GM19452 (cell line): ENCODE results near the gene MNAT1.
A peak's percentile ranks its signal among the peaks of the same experiment; 100 is the strongest.

ENCODE experiments used
- ATAC-seq: cut with Tn5 transposase; IDR thresholded peaks from one replicate; pipeline ENCODE4 v1.9.1; 2021; ENCODE audit not compliant: unreplicated experiment

The MNAT1 gene

GRCh38 chr14:60956632-60957031, 222.1 kb downstream of the MNAT1 start:
- ATAC-seq: no peak

- no peak for ATAC-seq
Observed at GRCh38 chr14:60958146-60958545, 223.6 kb downstream of the MNAT1 start.

GRCh38 chr14:60963761-60964160, 229.2 kb downstream of the MNAT1 start:
- no peak for ATAC-seq

GRCh38 chr14:60964904-60965303, 230.3 kb downstream of the MNAT1 start:
- no peak for ATAC-seq

- ATAC-seq: no peak
Observed at GRCh38 chr14:60965402-60965801, 230.8 kb downstream of the MNAT1 start.

GRCh38 chr14:60968099-60968498, 233.5 kb downstream of the MNAT1 start:
- no peak for ATAC-seq

GRCh38 chr14:60968671-60969070, 234.1 kb downstream of the MNAT1 start:
- no peak for ATAC-seq

GRCh38 chr14:60970146-60970545, 235.6 kb downstream of the MNAT1 start:
- ATAC-seq: no peak

- no peak for ATAC-seq
Observed at GRCh38 chr14:60971271-60971670, 236.7 kb downstream of the MNAT1 start.

GRCh38 chr14:60972295-60972694, 237.7 kb downstream of the MNAT1 start:
- no peak for ATAC-seq

- ATAC-seq: no peak
Observed at GRCh38 chr14:60973070-60973469, 238.5 kb downstream of the MNAT1 start.

- ATAC-seq: no peak
Observed at GRCh38 chr14:60974090-60974651, 239.6 kb downstream of the MNAT1 start.

- no peak for ATAC-seq
Observed at GRCh38 chr14:60975551-60975950, 241.0 kb downstream of the MNAT1 start.

- no peak for ATAC-seq
Observed at GRCh38 chr14:60977847-60978246, 243.3 kb downstream of the MNAT1 start.

GRCh38 chr14:60980811-60981632, 246.5 kb downstream of the MNAT1 start, which contains the start of the genes SLC38A6 and TRMT5:
Gene SLC38A6, plus strand, starts transcription at chr14:60981245. Its CDS starts 33 bp downstream, at chr14:60981278.
Gene TRMT5, minus strand, starts transcription at chr14:60981079. Its CDS starts 106 bp downstream, at chr14:60980973.
- peak; percentile 87 for ATAC-seq

GRCh38 chr14:60981633-60982455, 247.3 kb downstream of the MNAT1 start:
- ATAC-seq: no peak

- no peak for ATAC-seq
Observed at GRCh38 chr14:60984196-60984595, 249.6 kb downstream of the MNAT1 start.

GRCh38 chr14:60986500-60986899, 251.9 kb downstream of the MNAT1 start:
- ATAC-seq: no peak

GRCh38 chr14:60989599-60989998, 255.0 kb downstream of the MNAT1 start:
- ATAC-seq: no peak

GRCh38 chr14:60998617-60999016, 264.1 kb downstream of the MNAT1 start:
- no peak for ATAC-seq

GRCh38 chr14:60999536-60999935, 265.0 kb downstream of the MNAT1 start:
- no peak for ATAC-seq

GRCh38 chr14:61003571-61003970, 269.0 kb downstream of the MNAT1 start:
- ATAC-seq: no peak
